SU-DHL-6 (cell line): ENCODE data around the gene MATK.

Experiments
- CTCF ChIP-seq: fragments of 200-600 bp; sonication (generic); IDR thresholded peaks from one replicate; pipeline ENCODE4 v1.5.1; 2017; ENCODE audit warnings: antibody characterized with exemption, mild to moderate bottlenecking, low read length, moderate library complexity; ENCODE audit not compliant: insufficient read depth, poor library complexity, severe bottlenecking
- EZH2phosphoT487 ChIP-seq: fragments of 200-600 bp; sonication (generic), shearing (Covaris generic); conservative IDR thresholded peaks from 2 replicates; pipeline ENCODE4 v1.6.1; 2018; ENCODE audit warnings: mild to moderate bottlenecking, antibody characterized with exemption, low read length, moderate library complexity, mixed read lengths

- no peak for TF ChIP-seq CTCF
- TF ChIP-seq EZH2phosphoT487: no peak
These were observed 52.5 kb downstream of the MATK start for GRCh38 chr19:3733549-3734309.
